ENCODE data around the gene CMSS1. TPM values are rescaled to one million over a fixed set of nuclear protein-coding genes. Genes with fewer than 3 reads are reported as not detected.

The CMSS1 gene
- total and polyA plus RNA-seq, 2 of the 13 experiments (the other 11 are each of a cell fraction or from before 2014, with no cell fraction given): 6.4 to 48.7 TPM

- TF ChIP-seq ZNF20 (CRISPR knock-in tag; IDR thresholded peaks at IDR 0.05) (no peak), SP140L (CRISPR knock-in tag; IDR thresholded peaks at IDR 0.05; ENCODE audit: borderline replicate concordance) (no peak), ZGPAT (CRISPR knock-in tag; IDR thresholded peaks at IDR 0.05) (peak; percentile 94), CSRNP1 (CRISPR knock-in tag; IDR thresholded peaks at IDR 0.05) (no peak), TFAP4 (IDR thresholded peaks at IDR 0.05; ENCODE audit: borderline replicate concordance, low read depth) (no peak), ZNF292 (CRISPR knock-in tag; IDR thresholded peaks at IDR 0.05; ENCODE audit: borderline replicate concordance, low read depth) (no peak), ZNF781 (CRISPR knock-in tag; IDR thresholded peaks at IDR 0.05; ENCODE audit: borderline replicate concordance, not compliant biosample characterization) (no peak), ZNF792 (CRISPR knock-in tag; IDR thresholded peaks at IDR 0.05) (peak; percentile 57), ASH2L (IDR thresholded peaks at IDR 0.05; ENCODE audit: insufficient read length, low read depth, low read length) (peak; percentile 79), JDP2 (CRISPR knock-in tag; IDR thresholded peaks at IDR 0.05; ENCODE audit: borderline replicate concordance) (no peak), TRAFD1 (CRISPR knock-in tag; IDR thresholded peaks at IDR 0.05; ENCODE audit: borderline replicate concordance) (no peak), ZNF224 (CRISPR knock-in tag; IDR thresholded peaks at IDR 0.05) (no peak), ETV5 (CRISPR knock-in tag; IDR thresholded peaks at IDR 0.05; ENCODE audit: borderline replicate concordance) (peak; percentile 66; the same call in 1 of the 2 replicates), ZNF205 (CRISPR knock-in tag; IDR thresholded peaks at IDR 0.05) (no peak), GTF3A (CRISPR knock-in tag; conservative IDR thresholded peaks at IDR 0.05) (no peak), CTCF (CRISPR knock-in tag; IDR thresholded peaks at IDR 0.05) (no peak), ZNF569 (CRISPR knock-in tag; IDR thresholded peaks at IDR 0.05; ENCODE audit: borderline replicate concordance) (no peak), ZNF629 (CRISPR knock-in tag; conservative IDR thresholded peaks at IDR 0.05) (no peak), GLI4 (CRISPR knock-in tag; IDR thresholded peaks at IDR 0.05; ENCODE audit: borderline replicate concordance) (no peak), MED13 (CRISPR knock-in tag; IDR thresholded peaks at IDR 0.05) (peak; percentile 71; the same call in 1 of the 2 replicates), ZNF607 (CRISPR knock-in tag; IDR thresholded peaks at IDR 0.05; ENCODE audit: borderline replicate concordance) (no peak), MIER3 (CRISPR knock-in tag; IDR thresholded peaks at IDR 0.05; ENCODE audit: borderline replicate concordance) (no peak; the same call in 1 of the 2 replicates), ZNF7 (CRISPR knock-in tag; IDR thresholded peaks at IDR 0.05) (no peak)
Observed at GRCh38 chr3:99901200-99901926, 83.7 kb downstream of the CMSS1 start (continued).

Data from HepG2 (cell line).